T-helper 1 cell treated with Interleukin-12 subunit alpha and Interleukin-12 subunit beta and Interleukin-4 antibody, amounts not matched to agents 30 μg/mL and 1 μg/mL, for 36 hours (primary cell): ENCODE results near the gene BRCC3.
"Not testable (repeated sequence)": the region's sequence is repeated elsewhere in the genome, so short reads cannot be mapped to it uniquely, and the experiment has no call there.

Source experiments
- H3K27ac Mint-ChIP-seq: one replicate; pipeline ENCODE4 v1.8.0; 2021; ENCODE audit warnings: mild to moderate bottlenecking, mixed read lengths
- H3K27me3 Mint-ChIP-seq: one replicate; pipeline ENCODE4 v1.8.0; 2021; ENCODE audit warnings: low read depth, mixed read lengths
- H3K36me3 Mint-ChIP-seq: one replicate; pipeline ENCODE4 v1.8.0; 2021; ENCODE audit warnings: low read depth, mixed read lengths
- H3K4me1 Mint-ChIP-seq: one replicate; pipeline ENCODE4 v1.8.0; 2021; ENCODE audit warnings: low read depth, mixed read lengths
- H3K4me3 Mint-ChIP-seq: one replicate; pipeline ENCODE4 v1.8.0; 2021; ENCODE audit warnings: mild to moderate bottlenecking, moderate library complexity, mixed read lengths
- H3K9me3 Mint-ChIP-seq: one replicate; pipeline ENCODE4 v1.8.0; 2021; ENCODE audit warnings: mixed read lengths

Gene BRCC3

GRCh38 chrX:155147612-155148011 lies 76.3 kb downstream of the BRCC3 start:
- H3K36me3 Mint-ChIP-seq, H3K4me1 Mint-ChIP-seq, H3K27ac Mint-ChIP-seq, H3K4me3 Mint-ChIP-seq, H3K27me3 Mint-ChIP-seq: not testable (repeated sequence)
- H3K9me3 Mint-ChIP-seq, result peaks cover 13% of the 10 kb centered on the region

- not testable (repeated sequence) for H3K36me3 Mint-ChIP-seq, H3K27me3 Mint-ChIP-seq, H3K4me3 Mint-ChIP-seq, H3K27ac Mint-ChIP-seq, H3K4me1 Mint-ChIP-seq
- peaks cover 16% of the 10 kb centered on the region for H3K9me3 Mint-ChIP-seq
Measured at GRCh38 chrX:155148166-155148565, 76.9 kb downstream of the BRCC3 start.

- Mint-ChIP-seq H3K4me3 (no peak overlapping the region), H3K27ac (no peak overlapping the region), H3K9me3 (peaks cover 16% of the 10 kb centered on the region), H3K27me3 (no peaks in the 10 kb centered on the region), H3K36me3 (no peaks in the 10 kb centered on the region), H3K4me1 (peaks cover 6% of the 10 kb centered on the region)
Measured at GRCh38 chrX:155148724-155149537, 77.6 kb downstream of the BRCC3 start.

GRCh38 chrX:155169881-155170280 lies 98.6 kb downstream of the BRCC3 start:
- H3K27ac Mint-ChIP-seq, result no peak overlapping the region
- H3K36me3 Mint-ChIP-seq, result no peaks in the 10 kb centered on the region
- H3K4me1 Mint-ChIP-seq, result no peaks in the 10 kb centered on the region
- H3K4me3 Mint-ChIP-seq, result no peak overlapping the region
- no peaks in the 10 kb centered on the region for H3K9me3 Mint-ChIP-seq
- no peaks in the 10 kb centered on the region for H3K27me3 Mint-ChIP-seq
